ENCODE measurements around the gene POLR2J3. TPM values are rescaled to one million over a fixed set of nuclear protein-coding genes. Genes with fewer than 3 reads are reported as not detected.
"Not testable (repeated sequence)": the region's sequence is repeated elsewhere in the genome, so short reads cannot be mapped to it uniquely, and the experiment has no call there.

POLR2J3 gene
- total RNA-seq, 1 donor from 2014 or later: 14.1 TPM

DNA sequence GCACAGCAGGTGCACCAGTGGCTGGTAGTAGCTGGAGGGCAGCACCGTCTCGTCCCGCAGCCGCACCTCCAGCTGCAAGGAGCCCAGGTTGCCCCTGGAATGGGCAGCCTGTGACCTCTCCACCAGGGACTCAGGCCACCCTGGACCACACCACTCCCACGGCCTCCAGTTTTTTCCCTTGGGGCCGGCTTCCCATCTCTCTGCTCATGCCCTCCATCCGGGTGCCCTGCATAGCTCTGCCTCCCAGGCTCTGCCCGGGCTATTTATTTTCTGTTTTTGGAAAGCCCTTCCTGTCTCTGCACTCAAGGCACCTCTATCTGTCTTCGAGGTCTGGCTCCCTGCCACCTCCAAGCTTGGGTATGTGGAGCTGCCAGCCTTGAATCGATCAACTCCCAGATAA lies 23.7 kb upstream of the POLR2J3 start:
- H2AFZ ChIP-seq (replicated peaks); H3K9me3 ChIP-seq (ENCODE audit: low read depth); H3K27me3 Mint-ChIP-seq (ENCODE audit: insufficient read depth, low read depth); H3K36me3 Mint-ChIP-seq; H3K27ac Mint-ChIP-seq; H3K27me3 ChIP-seq; H3K36me3 ChIP-seq; H3K27ac ChIP-seq; H3K79me2 ChIP-seq (ENCODE audit: low read depth); H3K9me3 Mint-ChIP-seq; DNase-seq (ENCODE audit: low spot score); H3K4me1 Mint-ChIP-seq; H3K4me3 ChIP-seq; H3K4me1 ChIP-seq; H3K9ac ChIP-seq; H3K4me2 ChIP-seq; H3F3A ChIP-seq (ENCODE audit: low read depth); H4K20me1 ChIP-seq (ENCODE audit: low read depth); H3K4me3 Mint-ChIP-seq: not testable (repeated sequence)

- H3F3A ChIP-seq (ENCODE audit: low read depth); DNase-seq (ENCODE audit: low spot score); H3K79me2 ChIP-seq (ENCODE audit: low read depth); H3K4me2 ChIP-seq; H3K27me3 Mint-ChIP-seq (ENCODE audit: insufficient read depth, low read depth); H3K36me3 ChIP-seq; H3K4me1 ChIP-seq; H3K9me3 ChIP-seq (ENCODE audit: low read depth); H2AFZ ChIP-seq (replicated peaks); H3K9me3 Mint-ChIP-seq; H3K27ac Mint-ChIP-seq; H3K4me3 ChIP-seq; H3K9ac ChIP-seq; H3K4me1 Mint-ChIP-seq; H3K36me3 Mint-ChIP-seq; H4K20me1 ChIP-seq (ENCODE audit: low read depth); H3K4me3 Mint-ChIP-seq; H3K27ac ChIP-seq; H3K27me3 ChIP-seq: not testable (repeated sequence)
These were observed 21.4 kb upstream of the POLR2J3 start for GRCh38 chr7:102593637-102594334.

GRCh38 chr7:102592477-102593019 lies 20.2 kb upstream of the POLR2J3 start:
- H3K27ac ChIP-seq; H3K4me1 ChIP-seq; DNase-seq (ENCODE audit: low spot score); H3K4me1 Mint-ChIP-seq; H3K9me3 ChIP-seq (ENCODE audit: low read depth); H3K4me3 Mint-ChIP-seq; H3K27me3 ChIP-seq; H3K36me3 ChIP-seq; H4K20me1 ChIP-seq (ENCODE audit: low read depth); H3K4me2 ChIP-seq; H3K9ac ChIP-seq; H3K79me2 ChIP-seq (ENCODE audit: low read depth); H3K4me3 ChIP-seq; H3K27me3 Mint-ChIP-seq (ENCODE audit: insufficient read depth, low read depth); H3K36me3 Mint-ChIP-seq; H3F3A ChIP-seq (ENCODE audit: low read depth); H2AFZ ChIP-seq (replicated peaks); H3K9me3 Mint-ChIP-seq; H3K27ac Mint-ChIP-seq: not testable (repeated sequence)

DNA sequence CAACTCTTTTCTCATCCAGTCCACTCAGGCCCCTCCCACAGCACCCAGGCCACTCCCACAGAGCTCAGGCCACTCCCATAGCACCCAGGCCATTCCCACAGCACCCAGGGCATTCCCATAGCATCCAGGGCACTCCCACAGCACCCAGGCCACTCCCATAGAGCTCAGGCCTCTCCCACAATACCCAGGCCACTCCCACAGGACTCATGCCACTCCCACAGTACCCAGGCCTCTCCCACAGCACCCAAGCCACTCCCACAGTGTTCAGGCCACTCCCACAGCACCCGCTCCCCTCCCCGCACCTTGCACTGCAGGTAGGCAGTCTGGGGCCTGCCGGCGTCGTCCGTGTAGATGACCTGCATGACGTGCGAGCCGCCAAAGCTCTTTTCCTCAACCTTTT lies 17.5 kb upstream of the POLR2J3 start:
- H3F3A ChIP-seq (ENCODE audit: low read depth); H3K4me2 ChIP-seq; H3K27ac Mint-ChIP-seq; H3K9ac ChIP-seq; H4K20me1 ChIP-seq (ENCODE audit: low read depth); H3K79me2 ChIP-seq (ENCODE audit: low read depth); DNase-seq (ENCODE audit: low spot score); H3K36me3 Mint-ChIP-seq; H3K27ac ChIP-seq; H3K4me1 ChIP-seq; H3K4me3 ChIP-seq; H3K9me3 ChIP-seq (ENCODE audit: low read depth); H3K9me3 Mint-ChIP-seq; H3K27me3 ChIP-seq; H3K36me3 ChIP-seq; H3K27me3 Mint-ChIP-seq (ENCODE audit: insufficient read depth, low read depth); H3K4me3 Mint-ChIP-seq; H3K4me1 Mint-ChIP-seq; H2AFZ ChIP-seq (replicated peaks): not testable (repeated sequence)

DNA sequence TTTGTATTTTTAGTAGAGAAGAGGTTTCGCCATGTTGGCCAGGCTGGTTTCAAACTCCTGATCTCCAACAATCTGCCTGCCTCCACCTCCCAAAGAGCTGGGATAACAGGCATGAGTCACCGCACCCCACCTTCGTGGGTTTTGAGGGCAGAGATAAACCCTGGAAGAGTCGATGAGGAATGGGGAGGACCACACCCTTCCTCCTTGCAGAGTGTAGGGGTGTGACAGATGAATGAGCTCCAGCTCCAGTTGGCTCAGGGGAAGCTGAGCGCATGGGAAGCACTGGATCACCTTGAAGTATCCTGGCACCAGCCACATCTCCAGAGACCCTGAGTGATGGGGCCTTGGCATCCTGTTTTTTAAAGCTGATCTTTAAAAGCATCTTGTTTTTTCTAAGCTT lies 11.1 kb upstream of the POLR2J3 start:
- not testable (repeated sequence) for H2AFZ ChIP-seq (replicated peaks); H3K9ac ChIP-seq; H3K36me3 ChIP-seq; H3K27ac ChIP-seq; H3K4me1 ChIP-seq; H3K4me1 Mint-ChIP-seq; H3K27me3 Mint-ChIP-seq (ENCODE audit: insufficient read depth, low read depth); H3K27me3 ChIP-seq; H3K79me2 ChIP-seq (ENCODE audit: low read depth); H3F3A ChIP-seq (ENCODE audit: low read depth); H3K36me3 Mint-ChIP-seq; H4K20me1 ChIP-seq (ENCODE audit: low read depth); H3K9me3 ChIP-seq (ENCODE audit: low read depth); H3K9me3 Mint-ChIP-seq; DNase-seq (ENCODE audit: low spot score); H3K4me3 ChIP-seq; H3K27ac Mint-ChIP-seq; H3K4me3 Mint-ChIP-seq; H3K4me2 ChIP-seq

DNA sequence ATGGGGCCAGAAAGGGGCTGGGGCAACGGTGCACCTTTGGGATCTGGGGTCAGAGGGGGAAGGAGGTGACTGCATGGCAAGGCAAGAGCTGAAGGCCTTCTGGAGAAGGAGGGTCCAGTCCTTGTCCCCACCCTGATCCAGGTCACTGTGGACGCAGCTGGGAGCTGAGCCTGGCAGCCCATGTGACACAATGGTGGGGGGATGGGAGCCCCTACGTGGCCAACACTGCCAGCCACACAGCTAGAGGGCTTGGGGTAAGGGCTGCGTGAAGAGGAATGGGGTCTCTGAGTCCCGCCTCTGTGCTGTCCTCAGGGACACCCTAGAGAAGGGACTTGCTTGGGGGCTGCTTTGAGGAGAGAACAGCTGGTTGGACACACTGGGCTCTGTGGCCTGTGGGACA lies 9.3 kb upstream of the POLR2J3 start:
- H3K9me3 Mint-ChIP-seq; H3F3A ChIP-seq (ENCODE audit: low read depth); H3K36me3 Mint-ChIP-seq; H3K79me2 ChIP-seq (ENCODE audit: low read depth); H3K27me3 Mint-ChIP-seq (ENCODE audit: insufficient read depth, low read depth); H3K4me1 ChIP-seq; H3K4me2 ChIP-seq; H3K27me3 ChIP-seq; DNase-seq (ENCODE audit: low spot score); H3K4me1 Mint-ChIP-seq; H3K27ac ChIP-seq; H3K27ac Mint-ChIP-seq; H4K20me1 ChIP-seq (ENCODE audit: low read depth); H3K4me3 Mint-ChIP-seq; H3K9me3 ChIP-seq (ENCODE audit: low read depth); H3K36me3 ChIP-seq; H3K9ac ChIP-seq; H2AFZ ChIP-seq (replicated peaks); H3K4me3 ChIP-seq: not testable (repeated sequence)

DNA sequence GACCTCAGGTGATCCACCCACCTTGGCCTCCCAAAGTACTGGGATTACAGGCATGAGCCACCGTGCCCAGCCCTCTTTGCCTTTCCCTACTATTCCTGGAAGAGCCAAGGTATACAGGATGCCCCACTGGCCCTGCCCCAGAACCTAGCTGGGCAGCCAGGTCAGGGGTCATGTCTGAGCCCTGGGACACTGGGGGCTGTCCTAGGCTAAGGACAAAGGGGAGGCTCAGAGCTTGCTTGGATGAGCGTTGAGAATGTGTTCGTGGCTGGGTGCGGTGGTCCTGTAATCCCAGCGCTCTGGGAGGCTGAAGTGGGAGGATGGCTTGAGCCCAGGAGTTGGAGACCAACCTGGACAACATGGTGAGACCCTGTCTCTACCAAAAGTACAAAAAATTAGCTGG lies 6.1 kb upstream of the POLR2J3 start:
- DNase-seq (ENCODE audit: low spot score); H3K79me2 ChIP-seq (ENCODE audit: low read depth); H3K27me3 ChIP-seq; H4K20me1 ChIP-seq (ENCODE audit: low read depth); H3K27ac ChIP-seq; H3K4me2 ChIP-seq; H3K27me3 Mint-ChIP-seq (ENCODE audit: insufficient read depth, low read depth); H3K9me3 Mint-ChIP-seq; H2AFZ ChIP-seq (replicated peaks); H3K27ac Mint-ChIP-seq; H3F3A ChIP-seq (ENCODE audit: low read depth); H3K9ac ChIP-seq; H3K4me3 ChIP-seq; H3K9me3 ChIP-seq (ENCODE audit: low read depth); H3K4me3 Mint-ChIP-seq; H3K36me3 Mint-ChIP-seq; H3K4me1 ChIP-seq; H3K36me3 ChIP-seq; H3K4me1 Mint-ChIP-seq: not testable (repeated sequence)

DNA sequence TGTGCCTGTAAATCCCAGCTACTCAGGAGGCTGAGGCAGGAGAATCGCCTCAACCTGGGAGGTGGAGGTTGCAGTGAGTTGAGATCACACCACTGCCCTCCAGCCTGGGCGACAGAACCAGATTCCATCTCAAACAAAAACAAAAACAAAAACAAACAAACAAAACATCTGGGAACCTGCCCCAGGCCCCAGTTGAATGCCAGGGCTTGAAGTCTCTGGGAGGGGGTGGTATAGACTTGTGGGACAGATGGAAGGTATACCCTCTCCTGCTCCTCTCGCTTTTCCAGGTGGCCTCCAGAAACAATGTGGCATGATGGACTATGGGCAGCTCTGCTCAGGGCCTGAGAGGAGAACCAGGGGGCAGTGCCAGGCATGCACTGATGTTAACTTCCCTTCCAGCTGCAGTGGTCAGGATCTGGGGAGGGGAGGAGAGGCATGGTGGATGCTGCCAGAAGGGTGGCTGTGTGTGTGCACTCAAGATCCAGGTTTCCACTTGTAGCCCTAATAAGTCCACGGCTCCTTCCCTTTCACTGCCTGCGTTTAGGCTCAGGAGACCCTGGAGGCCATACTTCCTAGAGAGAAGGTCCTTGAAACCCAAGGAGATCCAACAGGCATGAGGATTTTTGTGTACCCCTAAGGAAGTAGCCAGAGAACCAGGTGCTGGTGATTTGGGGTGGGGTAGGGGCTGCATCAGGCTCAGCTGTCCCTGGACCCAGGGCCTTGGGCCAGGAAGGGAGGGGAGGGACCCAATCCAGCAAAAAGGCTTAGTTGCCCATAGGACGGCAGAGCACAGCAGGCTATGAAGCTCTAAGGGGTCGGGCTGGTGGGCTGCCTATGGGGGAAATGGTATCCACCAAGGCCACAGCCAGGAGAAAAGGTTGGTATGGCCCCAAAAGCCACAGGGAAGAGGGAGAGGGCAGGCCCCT lies 5.2 kb upstream of the POLR2J3 start:
- not testable (repeated sequence) for H3K27me3 Mint-ChIP-seq (ENCODE audit: insufficient read depth, low read depth); H2AFZ ChIP-seq (replicated peaks); H3K36me3 ChIP-seq; H3F3A ChIP-seq (ENCODE audit: low read depth); H3K4me1 ChIP-seq; H3K27ac Mint-ChIP-seq; H3K36me3 Mint-ChIP-seq; H3K9me3 ChIP-seq (ENCODE audit: low read depth); H4K20me1 ChIP-seq (ENCODE audit: low read depth); H3K4me3 Mint-ChIP-seq; H3K4me3 ChIP-seq; H3K4me2 ChIP-seq; DNase-seq (ENCODE audit: low spot score); H3K27ac ChIP-seq; H3K27me3 ChIP-seq; H3K4me1 Mint-ChIP-seq; H3K9me3 Mint-ChIP-seq; H3K9ac ChIP-seq; H3K79me2 ChIP-seq (ENCODE audit: low read depth)
